SK-N-SH (cell line): ENCODE data around the gene PSKH1. TPM values are rescaled to one million over a fixed set of nuclear protein-coding genes. Genes with fewer than 3 reads are reported as not detected.

Source experiments
- CTCF ChIA-PET: fragments of 300-600, 350-600 bp; formaldehyde crosslinking; extraction: SDS; loops from one replicate; lab custom pipeline; 2021; lab: Yijun Ruan, JAX
- POLR2A ChIA-PET: fragments of 350-600 bp; sonication (Branson Sonifier 250); formaldehyde crosslinking; extraction: SDS; loops from one replicate; lab custom pipeline; 2020; ENCODE audit warnings: antibody characterized with exemption, inconsistent platforms; lab: Yijun Ruan, JAX
- DNase-seq: peaks from one replicate; pipeline ENCODE4 v3.0.0; 2012
- H2AFZ ChIP-seq: fragments of 200-600 bp; sonication (generic); 2 replicates; pipeline ENCODE4 v1.8.1; 2016; ENCODE audit warnings: antibody characterized with exemption, mild to moderate bottlenecking, low read depth
- H3F3A ChIP-seq: fragments of 200-600 bp; sonication (generic); replicated peaks from 2 replicates; pipeline ENCODE3; 2016; ENCODE audit warnings: antibody characterized with exemption, mild to moderate bottlenecking; ENCODE audit not compliant: insufficient read depth
- H3K27ac ChIP-seq, 2 experiments: fragments of 200-500 bp in 1 of 2; fragments of 200-600 bp in 1 of 2; sonication (Bioruptor generic) in 1 of 2; sonication (generic), shearing (Covaris generic) in 1 of 2; 2 replicates each; pipeline versions ENCODE4 v1.5.1 to v1.6.1; 2014 to 2016; ENCODE audit warnings: low read depth in 2 of 2, inconsistent platforms in 1 of 2, low read length in 1 of 2, mild to moderate bottlenecking in 1 of 2, mixed read lengths in 1 of 2
- H3K27me3 ChIP-seq: fragments of 200-600 bp; sonication (generic), shearing (Covaris generic); 2 replicates; pipeline ENCODE4 v1.6.1; 2016; ENCODE audit warnings: mixed run types; ENCODE audit not compliant: insufficient read depth
- H3K36me3 ChIP-seq, 2 experiments: fragments of 200-500 bp in 1 of 2; fragments of 200-600 bp in 1 of 2; sonication (Bioruptor generic) in 1 of 2; sonication (generic) in 1 of 2; replicated peaks in 1 of 2; 2 replicates each; pipeline versions ENCODE3 to v1.5.1; 2014 to 2016; ENCODE audit warnings: low read length in 1 of 2, mild to moderate bottlenecking in 1 of 2; ENCODE audit not compliant: insufficient read depth in 2 of 2, control insufficient read depth in 1 of 2
- H3K4me1 ChIP-seq, 2 experiments: fragments of 200-500 bp in 1 of 2; fragments of 200-600 bp in 1 of 2; sonication (Bioruptor generic) in 1 of 2; sonication (generic), shearing (Covaris generic) in 1 of 2; 2 replicates each; pipeline versions ENCODE4 v1.5.1 to v1.6.1; 2014 to 2016; ENCODE audit warnings: low read depth in 1 of 2, low read length in 1 of 2, mixed run types in 1 of 2; ENCODE audit not compliant: insufficient read depth in 2 of 2, control insufficient read depth in 1 of 2
- H3K4me2 ChIP-seq: fragments of 200-600 bp; sonication (generic), shearing (Covaris generic); 2 replicates; pipeline ENCODE4 v1.6.1; 2017; ENCODE audit warnings: mixed run types
- H3K4me3 ChIP-seq, 2 experiments: fragments of 200-500 bp in 1 of 2; fragments of 200-600 bp in 1 of 2; sonication (Bioruptor generic) in 1 of 2; sonication (generic), shearing (Covaris generic) in 1 of 2; 2 replicates each; pipeline versions ENCODE4 v1.5.1 to v1.8.1; 2014 to 2016; ENCODE audit warnings: low read depth in 2 of 2, inconsistent platforms in 1 of 2, low read length in 1 of 2, mild to moderate bottlenecking in 1 of 2, mixed read lengths in 1 of 2, moderate library complexity in 1 of 2
- H3K79me2 ChIP-seq: fragments of 200-600 bp; sonication (generic); 2 replicates; pipeline ENCODE4 v1.8.1; 2017; ENCODE audit warnings: mild to moderate bottlenecking; ENCODE audit not compliant: insufficient read depth
- H3K9ac ChIP-seq: fragments of 200-600 bp; sonication (generic); 2 replicates; pipeline ENCODE4 v1.6.1; 2017; ENCODE audit warnings: mixed run types
- H3K9me2 ChIP-seq: fragments of 200-600 bp; sonication (generic); 2 replicates; pipeline ENCODE4 v1.6.1; 2017; ENCODE audit warnings: mixed run types
- H3K9me3 ChIP-seq: fragments of 200-600 bp; sonication (generic); 2 replicates; pipeline ENCODE4 v1.6.1; 2017; ENCODE audit warnings: mixed run types, mild to moderate bottlenecking, moderate library complexity
- H4K20me1 ChIP-seq: fragments of 200-600 bp; sonication (generic); 2 replicates; pipeline ENCODE4 v1.6.1; 2017; ENCODE audit warnings: mild to moderate bottlenecking, mixed run types; ENCODE audit not compliant: insufficient read depth
- CHD2 ChIP-seq: fragments of 150-350 bp; IDR thresholded peaks from 2 replicates; pipeline ENCODE4 v1.6.1; 2018; ENCODE audit warnings: low read length; ENCODE audit not compliant: partially characterized antibody
- CTCF ChIP-seq: fragments of 200-600 bp; sonication (generic); IDR thresholded peaks from 2 replicates; pipeline ENCODE4 v1.6.1; 2017; ENCODE audit warnings: antibody characterized with exemption, mild to moderate bottlenecking, moderate library complexity
- EP300 ChIP-seq, 2 experiments: IDR thresholded peaks; 2 replicates each; pipeline versions ENCODE4 v1.4.0 to v1.6.1; 2012; ENCODE audit warnings: borderline replicate concordance in 1 of 2, low read depth in 1 of 2, low read length in 1 of 2
- FOSL2 ChIP-seq: IDR thresholded peaks from 2 replicates; pipeline ENCODE4 v1.4.0; 2012; ENCODE audit warnings: low read depth, mild to moderate bottlenecking, moderate library complexity, borderline replicate concordance
- FOXJ3 ChIP-seq: sonication (generic); formaldehyde crosslinking; IDR thresholded peaks from 2 replicates; pipeline ENCODE4 v1.5.1; 2020; ENCODE audit warnings: mild to moderate bottlenecking, missing genetic modification reagents
- GABPA ChIP-seq: IDR thresholded peaks from 2 replicates; pipeline ENCODE4 v1.4.0; 2012; ENCODE audit warnings: low read depth, mild to moderate bottlenecking
- GATA2 ChIP-seq: sonication (generic); formaldehyde crosslinking; IDR thresholded peaks from 2 replicates; pipeline ENCODE4 v1.5.0; 2020; ENCODE audit warnings: mild to moderate bottlenecking, missing genetic modification reagents
- JUND ChIP-seq: IDR thresholded peaks from 2 replicates; pipeline ENCODE4 v1.4.0; 2012
- MAX ChIP-seq: IDR thresholded peaks from 2 replicates; pipeline ENCODE4 v1.4.0; 2012; ENCODE audit warnings: low read depth
- MXI1 ChIP-seq: IDR thresholded peaks from 2 replicates; pipeline ENCODE4 v1.6.1; 2012; ENCODE audit warnings: mild to moderate bottlenecking, low read depth, low read length, improper control_type of control experiment
- NFIC ChIP-seq: IDR thresholded peaks from 2 replicates; pipeline ENCODE4 v1.4.0; 2012; ENCODE audit warnings: borderline replicate concordance
- NRF1 ChIP-seq: IDR thresholded peaks from 2 replicates; pipeline ENCODE4 v1.6.1; 2012; ENCODE audit warnings: low read depth, mild to moderate bottlenecking, low read length
- POLR2AphosphoS5 ChIP-seq: IDR thresholded peaks from 2 replicates; pipeline ENCODE4 v1.6.1; 2012; ENCODE audit warnings: low read depth, low read length
- RAD21 ChIP-seq: IDR thresholded peaks from 2 replicates; pipeline ENCODE4 v1.6.1; 2012; ENCODE audit warnings: mild to moderate bottlenecking, low read length
- RCOR1 ChIP-seq: fragments of 150-350 bp; IDR thresholded peaks from 2 replicates; pipeline ENCODE4 v1.6.1; 2017; ENCODE audit warnings: antibody characterized with exemption, low read length
- RFX5 ChIP-seq: IDR thresholded peaks from 2 replicates; pipeline ENCODE4 v1.6.1; 2012; ENCODE audit warnings: mild to moderate bottlenecking, improper control_type of control experiment, low read length
- SIN3A ChIP-seq: IDR thresholded peaks from 2 replicates; pipeline ENCODE4 v1.6.1; 2012; ENCODE audit warnings: low read depth, mild to moderate bottlenecking, low read length, moderate library complexity, borderline replicate concordance
- SMC3 ChIP-seq: IDR thresholded peaks from 2 replicates; pipeline ENCODE4 v1.6.1; 2012; ENCODE audit warnings: low read depth, low read length, improper control_type of control experiment
- TAF1 ChIP-seq: IDR thresholded peaks from 2 replicates; pipeline ENCODE4 v1.6.1; 2012; ENCODE audit warnings: low read depth, mild to moderate bottlenecking, low read length, moderate library complexity, borderline replicate concordance
- USF2 ChIP-seq: fragments of 150-350 bp; IDR thresholded peaks from 2 replicates; pipeline ENCODE4 v1.6.1; 2017; ENCODE audit warnings: antibody characterized with exemption, low read length, low read depth, borderline replicate concordance
- YY1 ChIP-seq: IDR thresholded peaks from 2 replicates; pipeline ENCODE4 v1.4.0; 2012; ENCODE audit warnings: low read depth, mild to moderate bottlenecking
- ZBTB33 ChIP-seq: IDR thresholded peaks from 2 replicates; pipeline ENCODE4 v1.4.0; 2012; ENCODE audit warnings: low read depth, borderline replicate concordance
- WGBS: methylation state at CpG from one replicate; pipeline ENCODE4 v1.1.6; 2017; ENCODE audit warnings: low lambda C conversion rate; 5-methylcytosine and 5-hydroxymethylcytosine counted together
- polyA plus RNA-seq, 3 experiments: library from polyadenylated mRNA; depleted of rRNA; stranded (reverse); fragments of >200 nt; gene quantifications; 2 replicates each; pipeline ENCODE4 v1.2.3, GENCODE V29; 2012

PSKH1 gene
- polyA plus RNA-seq, 1 of the 3 experiments (the other 2 are of a cell fraction): 30.1 TPM

GRCh38 chr16:67942200-67942509 is 49.1 kb downstream of the PSKH1 start:
- Histone ChIP-seq H3K9me2 (no peaks in the 10 kb centered on the region), H3K4me3 (peak overlapping the region in 1 of 2 experiments; percentile 16; a peak in 1 of 4 replicates), H3K9ac (no peak overlapping the region), H3F3A (peaks cover 27% of the 10 kb centered on the region), H4K20me1 (peaks cover 13% of the 10 kb centered on the region; the same call in 1 of the 2 replicates), H3K27me3 (no peaks in the 10 kb centered on the region), H3K4me2 (no peak overlapping the region), H3K9me3 (no peaks in the 10 kb centered on the region), H2AFZ (no peak overlapping the region), H3K79me2 (peaks cover 21% of the 10 kb centered on the region), H3K36me3 (peaks cover 12 to 49% of the 10 kb centered on the region in 2 experiments), H3K4me1 (peaks cover 4 to 25% of the 10 kb centered on the region in 2 experiments; a peak in 2 of 4 replicates), H3K27ac (no peak overlapping the region; a peak in 1 of 4 replicates)
- peak; percentile 73 for TF ChIP-seq CTCF
- no peak for TF ChIP-seq NRF1
- TF ChIP-seq MXI1: peak; percentile 70; the same call in 1 of the 2 replicates
- TF ChIP-seq RAD21: peak; percentile 63
- peak; percentile 17; the same call in 1 of the 2 replicates for TF ChIP-seq SMC3
- no peak for TF ChIP-seq RCOR1
- no peak for TF ChIP-seq YY1
- DNase-seq: peak; percentile 85
- ChIA-PET CTCF (interaction anchor here (0.5 to 28.1 kb wide), 21 partner anchors 8 to 1868 kb away, joined by 3 to 564 read pairs (median 5); partner anchors contain the start of genes CARMIL2, CTRL, EDC4 and NFATC3), POLR2A (interaction anchor here (1.0 to 1.6 kb wide), 2 partner anchors 8 to 53 kb away, joined by 3 to 4 read pairs; no protein-coding TSS in a partner anchor)
- WGBS: 94% methylated on average over 3 of the region's 6 CpGs

GRCh38 chr16:67942510-67943255 is 49.6 kb downstream of the PSKH1 start:
- DNase-seq: no peak
- Histone ChIP-seq H3K4me3 (peak overlapping the region in 1 of 2 experiments; percentile 16; a peak in 1 of 4 replicates), H2AFZ (no peak overlapping the region), H3F3A (peaks cover 22% of the 10 kb centered on the region), H3K27me3 (no peaks in the 10 kb centered on the region), H3K79me2 (peaks cover 16% of the 10 kb centered on the region; the same call in 1 of the 2 replicates), H3K36me3 (peaks cover 12 to 54% of the 10 kb centered on the region in 2 experiments), H3K9me2 (no peaks in the 10 kb centered on the region), H3K27ac (peak overlapping the region in 1 of 2 experiments; percentile 20; a peak in 1 of 4 replicates), H3K4me2 (no peak overlapping the region), H4K20me1 (peaks cover 13% of the 10 kb centered on the region; the same call in 1 of the 2 replicates), H3K9me3 (no peaks in the 10 kb centered on the region), H3K4me1 (peaks cover 0 to 22% of the 10 kb centered on the region in 2 experiments; a peak in 1 of 4 replicates), H3K9ac (no peak overlapping the region)
- POLR2A ChIA-PET: interaction anchor here (1.0 to 1.6 kb wide), 2 partner anchors 9 to 54 kb away, joined by 3 to 4 read pairs; no protein-coding TSS in a partner anchor
- CTCF ChIA-PET: interaction anchor here (0.5 to 28.1 kb wide), 21 partner anchors 8 to 1868 kb away, joined by 3 to 564 read pairs (median 5); partner anchors contain the start of genes CTRL, EDC4, NFATC3 and NRN1L
- 85% methylated on average over 6 of the region's 27 CpGs for WGBS
- TF ChIP-seq RFX5: no peak
- no peak for TF ChIP-seq MAX
- TF ChIP-seq EP300 (IDR thresholded peaks at IDR 0.05; ENCODE audit: borderline replicate concordance in 1 of 2, low read depth in 1 of 2, low read length in 1 of 2): no peak
- TF ChIP-seq USF2: no peak
- no peak for TF ChIP-seq TAF1
- TF ChIP-seq GABPA: no peak
- TF ChIP-seq SMC3: no peak
- TF ChIP-seq FOSL2: no peak
- TF ChIP-seq JUND: no peak
- no peak for TF ChIP-seq SIN3A
- TF ChIP-seq FOXJ3: no peak
- no peak for TF ChIP-seq POLR2AphosphoS5
- TF ChIP-seq RAD21: no peak
- no peak for TF ChIP-seq CHD2
- TF ChIP-seq GATA2 (CRISPR knock-in tag): no peak
- no peak for TF ChIP-seq NFIC
- TF ChIP-seq ZBTB33: no peak
